Inflammatory macrophage treated with lipopolysaccharide for 4 hours (primary cell): ENCODE measurements around the gene PKNOX2.

ENCODE experiments used
- DNase-seq: peaks from one replicate; pipeline ENCODE4 v3.0.0-alpha.2; 2020

Gene PKNOX2

DNA sequence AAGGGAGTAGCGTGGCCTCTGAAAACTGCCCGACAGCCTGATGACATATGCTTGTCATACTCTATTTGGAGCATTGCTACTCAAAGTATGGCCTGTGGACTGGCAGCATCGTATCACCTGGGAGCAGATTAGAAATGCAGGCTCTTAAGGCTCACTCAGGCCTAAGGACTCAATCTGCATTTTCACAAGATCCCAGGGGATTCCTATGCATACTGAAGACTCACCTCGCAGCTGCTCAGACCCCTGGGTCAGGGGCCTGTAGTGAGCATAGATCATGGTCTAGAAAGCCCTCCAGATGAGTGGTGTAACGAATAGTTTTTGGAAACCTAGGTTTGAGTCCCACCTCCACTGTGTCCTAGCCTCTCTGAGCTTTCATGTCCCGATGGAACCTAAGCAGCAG lies 205.3 kb downstream of the PKNOX2 start:
- no peak for DNase-seq

GRCh38 chr11:125370561-125371389 lies 206.2 kb downstream of the PKNOX2 start:
- DNase-seq: no peak

DNA sequence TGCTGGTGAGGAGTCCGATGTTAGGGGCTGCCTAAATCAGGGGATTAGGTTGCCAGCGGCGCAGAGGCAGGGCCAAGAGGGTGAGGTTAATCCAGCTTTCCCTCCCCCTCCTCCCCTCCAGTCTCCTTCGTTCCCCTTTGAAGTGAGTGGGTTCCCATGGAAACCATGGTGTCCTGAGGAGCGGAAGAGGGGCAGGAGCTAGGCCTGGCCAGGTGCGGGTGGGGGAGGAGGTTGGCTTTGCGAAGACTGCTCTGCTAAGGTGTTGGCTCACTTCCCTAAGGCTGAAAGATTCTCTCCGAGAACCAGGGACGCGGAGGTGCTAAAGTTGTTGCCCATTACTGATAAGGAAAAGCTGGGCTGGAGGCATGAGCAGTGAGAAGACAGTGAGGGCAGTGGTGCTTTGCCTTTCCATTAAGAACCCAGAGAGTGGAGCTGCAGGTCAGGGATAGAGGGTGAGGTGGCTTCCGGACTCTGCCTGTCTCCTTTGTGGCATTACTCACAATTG lies 206.9 kb downstream of the PKNOX2 start:
- DNase-seq: no peak

- no peak for DNase-seq
Measured at GRCh38 chr11:125372088-125372487, 207.5 kb downstream of the PKNOX2 start.

- DNase-seq: no peak
Measured at GRCh38 chr11:125372911-125373310, 208.4 kb downstream of the PKNOX2 start.

GRCh38 chr11:125373426-125374391 lies 209.2 kb downstream of the PKNOX2 start:
- no peak for DNase-seq

- DNase-seq: no peak
Measured at GRCh38 chr11:125374398-125374797, 209.8 kb downstream of the PKNOX2 start.

- no peak for DNase-seq
Measured at GRCh38 chr11:125375146-125375545, 210.6 kb downstream of the PKNOX2 start.

- no peak for DNase-seq
Measured at GRCh38 chr11:125376117-125376516, 211.6 kb downstream of the PKNOX2 start.

GRCh38 chr11:125376856-125377255 lies 212.3 kb downstream of the PKNOX2 start:
- no peak for DNase-seq

GRCh38 chr11:125378083-125378482 lies 213.5 kb downstream of the PKNOX2 start:
- no peak for DNase-seq

DNA sequence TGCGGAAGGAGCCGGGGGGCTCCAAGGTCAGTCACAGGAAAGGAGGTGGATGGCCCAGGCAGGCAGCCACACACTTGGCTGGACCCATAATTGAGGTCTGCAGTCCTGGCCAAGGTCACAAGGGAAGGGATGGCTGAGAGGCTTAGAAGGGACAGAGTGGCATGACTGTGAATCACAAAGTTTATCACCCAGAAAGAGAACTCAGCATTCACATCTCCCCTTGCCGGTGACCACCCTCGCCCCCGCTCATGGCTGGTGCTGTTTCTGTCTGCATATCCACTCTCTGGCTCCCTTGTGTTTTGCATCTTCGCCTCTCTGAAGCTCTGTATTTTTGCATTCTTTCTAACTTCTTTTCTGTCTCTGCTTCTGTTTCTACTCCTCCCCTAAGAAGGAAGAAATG lies 214.0 kb downstream of the PKNOX2 start:
- no peak for DNase-seq

DNA sequence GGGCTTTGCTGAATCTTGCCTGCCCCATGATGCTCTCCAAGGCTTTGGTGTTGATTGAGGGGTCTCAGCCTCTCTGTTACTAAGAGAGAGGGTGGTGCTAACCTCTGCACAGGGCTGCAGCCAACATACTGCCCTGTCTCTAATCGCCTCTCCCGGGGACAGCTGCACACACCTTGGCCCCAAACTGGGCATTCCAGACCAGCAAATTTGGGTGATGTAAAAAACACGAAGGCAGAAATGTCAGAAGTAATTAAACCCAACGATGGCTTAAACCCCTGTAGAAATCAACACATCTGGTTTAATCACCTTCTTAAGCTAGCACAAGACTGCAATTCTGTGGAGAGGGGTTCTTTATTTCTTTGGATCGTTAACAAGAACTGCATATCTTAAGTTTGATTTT lies 215.0 kb downstream of the PKNOX2 start:
- DNase-seq: no peak

DNA sequence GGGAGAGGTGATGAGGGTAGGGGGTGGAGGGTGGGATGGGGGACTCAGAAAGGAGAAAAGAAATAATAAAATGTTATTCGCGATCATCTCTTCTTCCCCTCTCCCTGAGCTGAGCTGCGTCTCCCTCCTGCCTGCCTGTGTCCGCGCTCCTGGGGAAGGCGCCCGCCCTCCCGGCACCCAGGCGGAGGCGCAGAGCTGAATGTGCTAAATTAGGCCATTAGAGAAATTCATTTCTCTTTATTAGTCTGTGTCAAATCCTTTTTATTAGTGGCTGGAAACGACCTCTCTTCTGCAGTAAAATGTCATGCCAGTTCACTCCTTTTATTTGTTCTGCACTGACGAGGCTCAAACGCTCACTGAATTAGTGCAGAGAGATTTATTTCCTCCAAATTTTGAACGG lies 215.4 kb downstream of the PKNOX2 start:
- no peak for DNase-seq

GRCh38 chr11:125380756-125381445 lies 216.3 kb downstream of the PKNOX2 start:
- no peak for DNase-seq

DNA sequence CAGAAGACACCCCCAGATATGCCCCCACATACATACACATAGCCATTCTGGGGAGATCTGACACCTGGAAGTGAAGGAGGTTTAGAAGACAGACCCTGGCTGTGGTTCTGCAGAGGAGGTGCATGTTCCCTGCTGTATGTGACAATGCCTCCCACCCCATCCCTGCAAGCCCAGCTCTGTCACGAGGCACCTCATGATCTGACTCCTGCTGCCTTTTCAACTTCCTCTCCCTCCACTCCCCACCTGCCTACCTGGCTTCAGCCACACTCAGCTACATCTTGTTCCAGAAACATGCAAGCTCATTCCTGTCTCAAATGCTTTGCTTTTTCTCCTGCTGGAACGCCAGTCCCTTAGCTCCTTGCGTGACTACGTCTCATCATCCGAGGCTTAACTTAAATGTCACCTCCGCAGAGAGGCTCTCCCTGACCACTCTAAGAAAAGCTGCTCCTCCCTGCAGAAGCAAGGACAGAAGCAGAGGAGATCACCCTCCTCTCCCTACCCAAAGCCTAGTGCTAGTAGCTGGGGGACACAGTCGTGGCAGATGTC lies 217.0 kb downstream of the PKNOX2 start:
- DNase-seq: no peak

- no peak for DNase-seq
Measured at GRCh38 chr11:125382314-125382791, 217.8 kb downstream of the PKNOX2 start.

DNA sequence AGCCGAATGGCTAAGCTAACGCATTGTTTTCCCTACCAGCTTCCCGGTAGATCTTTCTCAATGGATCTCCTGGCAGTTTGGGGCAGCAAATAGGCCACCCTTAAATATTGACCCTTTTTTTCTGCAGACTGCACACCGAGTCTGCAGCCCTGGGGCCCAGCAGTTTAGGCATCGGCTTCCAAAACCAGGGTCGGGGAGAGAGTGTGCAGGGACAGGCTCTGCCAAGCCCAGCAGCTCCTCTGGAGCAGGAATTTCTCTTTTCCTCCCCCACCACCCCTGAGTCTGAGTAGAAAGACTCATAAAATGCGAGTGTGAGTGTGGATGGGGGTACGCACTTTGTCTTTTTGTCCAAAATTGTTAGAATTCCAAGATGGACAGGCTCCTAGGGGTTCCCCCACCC lies 218.3 kb downstream of the PKNOX2 start:
- DNase-seq: no peak

DNA sequence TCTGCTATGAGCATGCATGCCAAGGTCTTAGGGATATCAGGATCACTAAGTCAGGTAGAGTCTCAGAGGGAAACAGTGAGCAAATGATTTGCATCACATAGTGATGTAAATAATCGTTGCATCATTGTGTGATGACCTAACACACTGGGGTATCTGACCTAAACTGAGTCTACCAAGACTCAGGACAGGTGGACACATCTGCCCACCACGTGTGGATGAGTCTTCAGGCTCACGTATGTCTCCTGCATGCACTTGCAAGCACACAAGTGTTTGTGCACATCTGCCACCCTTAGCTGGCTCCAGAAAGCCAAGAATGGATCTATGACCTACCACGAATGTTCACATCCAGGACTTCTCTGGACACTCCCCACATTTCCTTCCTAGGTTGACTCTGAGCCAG lies 220.3 kb downstream of the PKNOX2 start:
- DNase-seq: no peak

GRCh38 chr11:125387901-125388300 lies 223.3 kb downstream of the PKNOX2 start:
- DNase-seq: no peak

DNA sequence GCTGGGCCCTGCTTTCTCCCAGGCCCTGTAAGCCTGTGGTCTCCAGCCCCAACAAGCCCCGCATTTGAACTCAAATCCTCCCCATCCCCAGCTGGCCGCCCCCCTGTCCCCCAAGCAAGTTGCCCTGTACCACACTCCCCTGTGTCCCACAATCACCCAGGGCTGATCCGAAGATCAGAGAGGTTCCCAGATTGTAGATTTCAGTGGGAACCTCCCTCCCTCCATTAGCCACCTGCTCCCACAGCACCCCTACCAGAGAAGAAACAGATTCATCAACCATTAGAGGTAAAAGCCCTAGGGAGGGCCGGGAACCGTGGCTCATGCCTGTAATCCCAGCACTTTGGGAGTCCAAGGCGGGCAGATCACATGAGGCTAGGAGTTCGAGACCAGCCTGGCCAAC lies 224.1 kb downstream of the PKNOX2 start:
- DNase-seq: no peak

GRCh38 chr11:125389339-125390166 lies 225.0 kb downstream of the PKNOX2 start:
- no peak for DNase-seq
